GM12891 (cell line): ENCODE results near the gene KLHL13.

Experiments
- PAX5 ChIP-seq: IDR thresholded peaks from 2 replicates; pipeline ENCODE4 v1.6.1; 2011; ENCODE audit warnings: low read length, moderate library complexity, mild to moderate bottlenecking; ENCODE audit not compliant: insufficient read depth, severe bottlenecking
- POLR2A ChIP-seq: IDR thresholded peaks from 2 replicates; pipeline ENCODE4 v1.6.1; 2011; ENCODE audit warnings: low read depth, low read length, control low read depth
- POLR2AphosphoS5 ChIP-seq: IDR thresholded peaks from 2 replicates; pipeline ENCODE4 v1.6.1; 2011; ENCODE audit warnings: low read depth, low read length, control low read depth
- POU2F2 ChIP-seq: IDR thresholded peaks from 2 replicates; pipeline ENCODE4 v1.6.1; 2011; ENCODE audit warnings: low read depth, mild to moderate bottlenecking, control low read depth, low read length, moderate library complexity
- SPI1 ChIP-seq: IDR thresholded peaks from 2 replicates; pipeline ENCODE4 v1.6.1; 2011; ENCODE audit warnings: low read depth, low read length, control low read depth
- TAF1 ChIP-seq: IDR thresholded peaks from 2 replicates; pipeline ENCODE4 v1.6.1; 2011; ENCODE audit warnings: low read depth, low read length, control low read depth

DNA sequence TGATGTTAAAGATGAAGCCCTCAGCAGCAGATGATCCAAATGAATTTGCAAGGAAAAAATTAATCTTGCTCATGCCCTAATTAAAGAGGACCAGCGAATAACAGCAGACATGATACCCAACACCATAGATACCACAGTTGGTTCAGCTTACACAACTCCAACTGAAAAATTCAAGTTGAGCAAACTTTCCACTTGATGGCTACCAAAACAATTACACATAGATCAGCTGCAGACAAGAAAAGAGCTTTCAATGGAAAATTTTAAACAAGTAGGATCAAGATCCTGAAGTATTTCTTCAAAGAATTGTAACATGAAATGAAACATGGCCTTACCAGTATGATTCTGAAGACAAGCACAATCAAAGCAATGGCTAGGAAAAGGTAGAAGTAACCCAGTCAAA lies 90.0 kb downstream of the KLHL13 start:
- TF ChIP-seq TAF1: no peak
- no peak for TF ChIP-seq POLR2A
- TF ChIP-seq POLR2AphosphoS5: no peak
- TF ChIP-seq PAX5: no peak
- TF ChIP-seq POU2F2: no peak
- TF ChIP-seq SPI1: no peak
